ENCODE measurements around the gene ATG5.

ATG5 gene

GRCh38 chr6:106178900-106179299 lies 146.7 kb downstream of the ATG5 start:
- no peak for DNase-seq

DNA sequence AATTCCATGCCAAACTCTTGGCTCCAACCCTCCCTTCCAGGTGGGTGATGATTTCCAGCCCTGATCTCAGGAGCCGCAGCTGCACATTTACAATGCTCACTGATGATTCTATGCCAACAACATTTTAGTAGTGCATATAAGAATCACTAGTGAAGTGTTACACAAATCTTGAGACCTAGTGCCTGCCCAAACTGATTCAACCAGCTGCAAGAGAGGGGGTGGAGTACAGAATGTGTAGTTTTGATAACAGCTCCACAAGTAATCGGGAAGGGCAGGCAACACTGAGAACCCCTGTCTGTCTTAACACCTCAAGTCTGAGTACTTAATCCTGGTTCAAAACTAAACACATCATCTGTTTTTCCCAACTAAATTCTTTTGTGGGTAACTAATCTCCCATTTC lies 147.8 kb downstream of the ATG5 start:
- DNase-seq: no peak

DNA sequence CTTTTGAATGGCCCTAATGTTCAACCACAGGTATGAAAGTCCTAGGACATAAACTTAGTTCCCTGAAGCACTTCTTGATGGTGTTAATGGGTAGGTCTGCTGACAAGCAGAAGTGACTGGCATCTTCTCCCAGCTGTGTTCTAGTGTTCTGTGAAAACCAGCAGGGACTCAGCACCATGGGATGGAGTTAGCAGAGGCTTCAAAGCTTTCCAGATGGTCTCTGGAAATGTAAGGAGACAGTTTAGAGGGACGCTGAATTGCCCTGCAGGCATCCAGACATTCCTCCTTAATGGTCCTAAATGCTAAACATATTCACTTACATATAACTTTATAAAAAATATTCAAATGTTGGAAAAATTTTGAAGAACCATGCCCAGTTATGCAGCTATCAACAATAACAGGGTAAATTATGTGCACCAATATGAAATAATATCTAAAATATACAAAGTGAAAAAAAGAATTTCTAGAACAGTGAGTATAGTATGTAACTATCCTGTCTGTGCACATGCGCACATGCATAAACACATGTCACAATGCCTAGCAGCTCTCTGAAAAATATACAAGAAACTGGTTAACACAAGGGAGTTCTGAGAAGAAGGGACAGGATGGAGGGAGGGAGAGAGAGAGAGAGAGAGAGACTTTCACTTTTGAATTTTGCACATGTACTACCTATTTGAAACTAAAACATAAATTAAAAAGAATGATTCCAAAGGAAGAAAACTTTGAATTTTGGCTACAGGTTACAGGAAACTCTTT lies 152.3 kb downstream of the ATG5 start:
- DNase-seq: no peak

GRCh38 chr6:106170030-106170791 lies 155.3 kb downstream of the ATG5 start:
- DNase-seq: no peak

- DNase-seq: no peak
These were observed 156.0 kb downstream of the ATG5 start for GRCh38 chr6:106169517-106169916.

DNA sequence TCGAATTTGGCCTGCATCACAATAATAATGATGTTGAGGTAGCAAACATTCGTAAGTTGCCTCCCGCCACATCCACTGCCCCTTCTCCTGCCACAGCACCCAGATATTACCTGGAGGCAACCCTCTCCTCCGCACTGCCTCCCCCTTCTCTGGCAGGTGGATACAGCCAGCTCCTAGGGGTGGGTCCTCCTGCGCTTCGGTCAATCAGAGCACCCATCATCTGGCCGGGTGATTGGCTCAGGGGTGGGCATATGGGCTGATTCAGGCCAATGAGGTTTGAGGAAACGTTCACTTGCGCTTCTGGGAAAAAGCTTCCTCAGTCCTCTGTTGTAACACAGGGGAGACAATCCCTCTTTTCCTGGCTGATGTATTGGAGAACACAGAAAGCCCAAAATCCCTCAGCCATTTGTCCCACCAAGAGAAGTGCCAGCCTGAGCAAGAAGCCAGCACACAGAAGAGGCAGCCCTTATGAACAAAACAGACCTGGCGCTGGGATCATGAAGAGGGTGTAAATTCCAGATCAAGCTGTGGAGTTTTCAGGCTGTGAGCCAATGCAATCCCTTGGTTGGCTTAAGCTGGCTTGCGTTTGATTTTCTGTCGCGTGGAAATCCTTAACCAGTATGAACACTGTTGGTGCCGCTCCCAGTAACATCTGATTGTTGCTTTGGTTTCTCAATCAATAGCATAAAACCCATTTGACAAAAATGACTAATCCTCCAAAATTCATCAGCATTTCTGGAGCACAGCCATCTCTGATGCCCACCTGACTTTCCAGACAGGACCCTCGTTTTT lies 157.3 kb downstream of the ATG5 start:
- peak in 2 of 14 donors; percentile 23 to 86 for DNase-seq

DNA sequence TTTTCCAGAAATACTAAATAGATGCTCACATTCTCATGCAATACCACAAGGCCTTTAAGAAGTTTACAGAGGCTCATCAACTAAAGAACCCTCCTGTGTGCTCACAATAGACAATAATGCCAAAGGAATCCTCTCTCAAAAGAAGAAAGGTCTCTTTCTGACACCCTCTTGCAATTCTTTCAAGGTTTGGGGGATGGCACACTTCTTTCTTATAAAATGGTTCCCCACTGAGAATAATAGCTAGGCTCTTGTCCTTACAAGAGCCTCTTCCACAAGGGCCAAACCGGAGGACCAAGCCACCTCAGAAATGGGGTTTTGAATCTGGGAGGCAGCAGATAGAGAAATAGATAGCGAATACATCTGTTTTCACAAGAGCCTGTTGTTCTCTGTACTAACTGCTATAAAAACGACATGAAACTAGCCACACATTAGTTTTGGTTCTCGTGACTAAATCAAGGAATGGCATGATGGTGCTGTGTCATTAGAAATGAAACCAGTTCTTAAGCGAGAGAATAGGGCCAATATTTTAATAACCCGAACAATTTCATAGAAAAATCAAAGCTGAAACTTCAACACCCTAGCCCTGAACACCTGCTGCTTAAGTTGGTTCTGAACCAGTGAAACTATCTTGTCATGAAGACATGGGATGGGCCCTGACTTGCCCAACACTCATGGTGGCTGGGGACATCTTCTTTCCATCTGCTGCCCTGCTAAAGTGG lies 158.3 kb downstream of the ATG5 start:
- no peak for DNase-seq

GRCh38 chr6:106165885-106166485 lies 159.6 kb downstream of the ATG5 start:
- DNase-seq: no peak

DNA sequence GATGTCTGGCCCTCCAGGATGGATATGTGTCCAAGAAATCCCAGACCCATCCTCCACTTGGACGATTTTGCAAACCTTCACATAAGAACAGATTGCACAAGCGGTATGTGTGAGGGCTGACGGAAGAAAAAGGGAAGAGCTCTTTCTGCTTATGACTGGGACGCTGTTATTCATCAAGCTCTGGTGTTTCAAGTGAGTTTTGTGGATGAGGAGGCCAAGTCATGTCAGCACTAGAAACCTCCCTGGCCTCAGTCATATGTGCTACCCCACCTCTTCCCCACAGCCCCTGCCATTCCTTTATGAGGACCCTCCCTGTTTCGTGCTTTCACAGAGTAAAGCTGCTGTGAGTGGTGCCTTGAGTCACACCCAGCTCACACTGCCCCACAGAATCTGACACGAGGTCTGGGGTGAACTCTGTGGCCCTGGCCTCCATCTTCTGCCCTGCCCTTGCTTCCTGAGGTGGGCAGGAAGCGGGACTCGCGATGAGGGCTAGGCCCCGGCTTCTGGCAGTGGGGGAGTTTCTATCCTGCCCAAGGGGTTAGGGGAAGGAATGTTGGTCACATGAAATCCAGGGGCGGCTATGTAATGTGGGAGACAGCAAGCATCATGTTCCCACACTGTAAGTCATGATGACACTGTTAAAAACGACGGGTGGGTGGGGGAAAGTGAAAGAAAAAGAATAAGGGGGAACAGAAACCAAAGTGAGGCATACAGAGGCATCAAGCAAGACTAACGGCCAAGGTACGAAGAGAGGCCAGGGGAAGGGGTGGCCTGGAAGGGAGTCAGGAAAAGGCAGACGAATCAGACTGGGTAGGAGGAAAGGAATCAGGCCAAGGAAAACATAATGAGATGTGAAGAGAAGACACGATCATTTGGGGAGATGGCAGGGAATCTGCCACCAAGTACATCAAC lies 161.3 kb downstream of the ATG5 start:
- DNase-seq: peak in 7 of 14 donors; percentile 9 to 45 (median 37)

- peak in 6 of 14 donors; percentile 31 to 53 (median 36) for DNase-seq
These were observed 162.1 kb downstream of the ATG5 start for GRCh38 chr6:106163446-106163965.

- no peak for DNase-seq
These were observed 162.6 kb downstream of the ATG5 start for GRCh38 chr6:106162921-106163320.

- no peak for DNase-seq
These were observed 163.7 kb downstream of the ATG5 start for GRCh38 chr6:106161893-106162292.

- no peak for DNase-seq
These were observed 164.2 kb downstream of the ATG5 start for GRCh38 chr6:106161311-106161874.

- no peak for DNase-seq
These were observed 165.4 kb downstream of the ATG5 start for GRCh38 chr6:106160189-106160588.

- peak in 1 of 14 donors; percentile 27 for DNase-seq
These were observed 166.0 kb downstream of the ATG5 start for GRCh38 chr6:106159531-106159940.

GRCh38 chr6:106158816-106159215 lies 166.7 kb downstream of the ATG5 start:
- DNase-seq: no peak

GRCh38 chr6:106156863-106157262 lies 168.7 kb downstream of the ATG5 start:
- no peak for DNase-seq

GRCh38 chr6:106156413-106156812 lies 169.1 kb downstream of the ATG5 start:
- no peak for DNase-seq

GRCh38 chr6:106155219-106155830 lies 170.2 kb downstream of the ATG5 start:
- no peak for DNase-seq

- no peak for DNase-seq
These were observed 171.2 kb downstream of the ATG5 start for GRCh38 chr6:106154326-106154725.
